GM10248 (cell line): ENCODE results near the gene RTN4R.

Source experiments
- CTCF ChIA-PET: fragments of 300-600 bp; sonication (Branson Sonifier 250); formaldehyde crosslinking; extraction: SDS; loops from one replicate; lab custom pipeline; 2021; ENCODE audit warnings: antibody characterized with exemption; lab: Yijun Ruan, JAX
- POLR2A ChIA-PET: fragments of 350-650 bp; sonication (Branson Sonifier 250); formaldehyde crosslinking; extraction: SDS; loops from one replicate; lab custom pipeline; 2020; ENCODE audit warnings: antibody characterized with exemption; lab: Yijun Ruan, JAX
- DNase-seq: peaks from one replicate; pipeline ENCODE4 v3.0.0; 2012; ENCODE audit errors: extremely low spot score
- TF ChIP-seq, protein P1 (sequence below): IDR thresholded peaks from 2 replicates; pipeline ENCODE4 v1.5.1; 2012; ENCODE audit warnings: mild to moderate bottlenecking, low read depth; ENCODE audit errors: extremely low read depth, missing control alignments, control extremely low read depth

RTN4R gene

DNA sequence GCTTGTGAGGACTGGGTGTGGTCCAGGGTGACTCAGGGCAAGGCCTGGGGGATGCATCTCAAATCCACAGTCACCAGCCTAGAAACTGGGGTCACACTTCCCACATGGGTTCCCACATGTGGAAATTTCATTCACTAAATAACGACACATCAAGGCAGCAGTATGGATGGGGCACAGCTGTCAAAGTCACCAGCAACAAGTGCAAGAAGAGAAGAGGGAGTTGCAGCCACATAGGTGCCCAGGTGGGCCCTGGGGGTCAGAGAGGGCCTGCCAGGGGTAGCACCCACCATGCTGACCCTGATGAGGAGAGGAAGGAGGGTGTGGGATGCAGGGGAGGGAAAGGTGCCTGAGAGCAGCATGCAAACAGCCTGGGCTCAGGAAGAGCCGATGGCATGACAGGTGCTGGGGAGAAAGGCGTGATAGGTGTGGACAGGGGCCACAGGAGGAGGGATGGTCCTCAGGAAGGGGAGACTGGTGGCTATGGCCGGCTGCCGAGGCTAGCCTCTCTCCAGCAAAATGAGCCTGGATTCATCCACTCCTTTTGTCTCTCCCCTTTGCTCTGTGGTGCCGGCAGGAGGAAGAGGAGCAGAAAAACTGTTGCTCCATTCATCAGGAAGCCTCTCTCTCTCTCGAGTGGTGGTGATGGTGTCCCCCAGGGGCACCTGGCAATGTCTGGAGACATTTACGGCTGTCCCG is 29.4 kb upstream of the RTN4R start:
- CTCF ChIA-PET, result no interaction called here

DNA sequence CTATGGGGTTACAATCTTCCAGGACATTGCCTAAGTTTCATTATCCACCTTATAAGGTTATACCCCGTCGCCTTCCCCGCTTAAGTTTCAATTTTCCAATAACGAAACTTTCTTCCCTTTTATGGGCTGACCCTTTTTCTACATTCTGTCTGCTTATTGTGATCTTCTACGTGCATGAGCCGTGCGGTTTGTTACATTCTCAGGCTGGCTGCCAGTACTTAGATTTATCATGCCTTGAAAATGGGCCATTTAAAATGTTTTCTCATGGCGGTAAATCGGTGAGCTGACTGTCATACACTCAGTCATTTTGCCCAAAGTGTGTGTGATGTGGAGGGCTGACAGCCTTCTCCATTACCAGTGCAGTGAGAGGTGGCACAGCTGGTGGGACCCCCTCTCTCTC is 28.5 kb upstream of the RTN4R start:
- POLR2A ChIA-PET, result no interaction called here
- no peak for DNase-seq
- CTCF ChIA-PET, result interaction anchor here (1.5 to 2.0 kb wide), 2 partner anchors 10 to 13 kb away, joined by 6 to 8 read pairs; no protein-coding TSS in a partner anchor
- TF ChIP-seq, protein P1, sequence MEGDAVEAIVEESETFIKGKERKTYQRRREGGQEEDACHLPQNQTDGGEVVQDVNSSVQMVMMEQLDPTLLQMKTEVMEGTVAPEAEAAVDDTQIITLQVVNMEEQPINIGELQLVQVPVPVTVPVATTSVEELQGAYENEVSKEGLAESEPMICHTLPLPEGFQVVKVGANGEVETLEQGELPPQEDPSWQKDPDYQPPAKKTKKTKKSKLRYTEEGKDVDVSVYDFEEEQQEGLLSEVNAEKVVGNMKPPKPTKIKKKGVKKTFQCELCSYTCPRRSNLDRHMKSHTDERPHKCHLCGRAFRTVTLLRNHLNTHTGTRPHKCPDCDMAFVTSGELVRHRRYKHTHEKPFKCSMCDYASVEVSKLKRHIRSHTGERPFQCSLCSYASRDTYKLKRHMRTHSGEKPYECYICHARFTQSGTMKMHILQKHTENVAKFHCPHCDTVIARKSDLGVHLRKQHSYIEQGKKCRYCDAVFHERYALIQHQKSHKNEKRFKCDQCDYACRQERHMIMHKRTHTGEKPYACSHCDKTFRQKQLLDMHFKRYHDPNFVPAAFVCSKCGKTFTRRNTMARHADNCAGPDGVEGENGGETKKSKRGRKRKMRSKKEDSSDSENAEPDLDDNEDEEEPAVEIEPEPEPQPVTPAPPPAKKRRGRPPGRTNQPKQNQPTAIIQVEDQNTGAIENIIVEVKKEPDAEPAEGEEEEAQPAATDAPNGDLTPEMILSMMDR, result no peak

More for the DNA sequence above, 29.4 kb upstream of the RTN4R start:
- no peak for DNase-seq
- TF ChIP-seq, protein P1, result no peak
- POLR2A ChIA-PET, result no interaction called here

DNA sequence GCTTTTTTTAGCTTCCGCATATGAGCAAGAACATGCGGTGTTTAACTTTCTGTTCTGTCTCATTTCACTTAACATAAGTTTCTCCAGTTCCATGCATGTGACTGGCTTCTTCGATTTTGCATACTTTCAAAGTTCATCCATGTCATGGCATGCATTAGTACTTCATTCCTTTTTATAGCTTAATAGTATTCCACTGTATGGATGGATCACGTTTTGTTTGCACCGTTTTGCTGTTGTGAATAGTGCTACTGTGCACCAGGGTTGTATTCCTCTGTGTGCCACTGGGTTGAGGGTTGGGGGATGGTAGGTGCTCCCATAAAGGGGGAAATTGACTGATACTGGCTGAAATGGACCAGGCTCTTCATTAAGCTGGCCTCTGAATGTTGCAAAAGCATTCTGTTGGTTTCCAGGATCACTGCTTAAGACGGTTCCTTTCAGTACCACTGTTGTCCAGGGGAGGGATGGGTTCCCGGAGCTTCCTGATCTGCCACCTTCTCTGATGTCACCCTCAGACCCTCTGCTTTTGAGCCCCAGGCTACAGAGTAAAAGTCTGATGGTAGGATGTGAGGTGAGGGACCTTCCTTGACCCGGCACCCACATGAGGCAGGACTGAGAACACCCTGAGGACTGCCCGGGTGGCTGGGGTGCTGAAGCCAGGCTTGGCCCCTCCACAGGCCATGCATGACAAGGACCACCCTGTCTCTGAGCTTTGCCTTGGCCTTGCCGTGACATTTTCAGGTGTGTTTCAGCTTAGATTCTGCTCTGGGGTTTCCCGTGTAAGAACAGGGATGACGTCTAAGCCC is 27.3 kb upstream of the RTN4R start:
- ChIA-PET POLR2A (no interaction called here), CTCF (interaction anchor here (0.9 to 2.0 kb wide), 3 partner anchors 9 to 57 kb away, joined by 3 to 8 read pairs (median 6); no protein-coding TSS in a partner anchor)
- TF ChIP-seq, protein P1, result no peak
- DNase-seq, result no peak

DNA sequence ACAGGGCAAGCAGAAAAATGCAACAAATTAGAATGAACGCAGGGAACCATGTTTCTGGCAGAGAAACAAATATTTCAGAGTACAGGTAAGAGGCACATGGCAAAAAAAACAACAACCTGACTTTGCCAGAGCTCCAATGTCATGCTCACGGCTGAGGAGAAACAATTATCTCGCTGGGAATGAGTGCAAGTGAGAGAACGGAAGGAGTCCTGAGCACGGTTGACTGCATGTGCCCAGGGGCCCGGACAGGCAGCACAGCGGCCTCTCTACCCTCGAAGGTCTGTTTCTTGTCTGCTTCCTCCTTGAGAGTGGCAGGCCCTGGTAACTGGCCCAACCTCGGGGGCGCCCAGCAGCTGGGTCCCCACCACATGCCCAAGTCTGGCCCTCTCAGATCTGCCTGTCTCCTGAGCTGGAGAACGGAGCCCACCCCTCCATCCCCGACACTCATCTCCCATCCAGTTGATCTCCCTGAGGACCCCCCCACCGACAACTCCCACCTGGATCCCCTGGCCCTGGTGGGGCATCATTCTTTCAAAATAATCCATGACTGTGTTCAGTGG is 24.6 kb upstream of the RTN4R start:
- no peak for DNase-seq
- TF ChIP-seq, protein P1, result no peak
- CTCF ChIA-PET, result interaction anchor here (1.2 to 1.5 kb wide), 2 partner anchors 24 to 135 kb away, joined by 3 read pairs; no protein-coding TSS in a partner anchor
- POLR2A ChIA-PET, result no interaction called here

DNA sequence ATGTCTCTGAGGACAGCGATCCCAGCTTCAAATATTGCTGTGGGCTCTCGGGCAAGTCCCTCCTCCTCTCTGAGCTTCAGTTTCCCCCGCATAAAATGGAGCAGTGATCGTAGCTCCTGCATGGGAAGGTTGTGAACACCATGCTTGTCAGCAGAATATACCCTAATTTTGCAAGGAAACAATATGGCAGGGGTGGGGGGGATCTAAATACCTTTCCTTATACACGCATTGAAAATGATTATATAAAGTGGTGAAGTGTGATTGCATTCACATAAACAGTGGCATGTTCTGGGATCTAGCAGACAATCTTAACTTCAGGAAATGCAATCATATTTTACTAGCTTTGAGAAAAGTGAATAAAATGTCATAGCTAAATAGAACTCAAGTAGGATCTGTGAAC is 24.0 kb upstream of the RTN4R start:
- TF ChIP-seq, protein P1, result no peak
- ChIA-PET POLR2A (no interaction called here), CTCF (interaction anchor here (1.2 kb wide), 1 partner anchor 25 kb away, joined by 3 read pairs; no protein-coding TSS in a partner anchor)
- DNase-seq, result no peak

DNA sequence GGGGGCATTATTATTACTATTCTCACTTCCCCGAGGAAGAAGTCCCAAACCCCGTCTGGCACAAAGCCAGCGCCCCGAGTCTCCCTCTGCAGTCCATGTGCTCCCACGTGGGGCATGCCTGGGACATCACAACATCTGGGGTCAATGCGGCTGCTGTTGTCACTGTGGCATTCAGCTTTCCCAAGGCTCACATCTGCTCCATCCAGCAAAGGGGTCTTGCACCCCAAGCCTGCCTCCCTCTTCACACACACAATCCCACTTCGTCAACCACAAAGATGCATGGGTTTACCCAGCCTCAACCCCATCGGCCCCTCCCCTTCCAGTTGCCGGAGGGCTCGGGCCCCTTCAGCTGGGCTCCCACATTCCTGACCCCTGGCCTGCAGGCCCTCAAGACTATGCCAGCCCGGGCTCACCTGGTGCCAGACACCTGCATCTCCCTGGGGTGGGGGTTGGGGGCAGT is 23.5 kb upstream of the RTN4R start:
- POLR2A ChIA-PET, result no interaction called here
- CTCF ChIA-PET, result interaction anchor here (1.2 kb wide), 1 partner anchor 25 kb away, joined by 3 read pairs; no protein-coding TSS in a partner anchor
- TF ChIP-seq, protein P1, result no peak
- no peak for DNase-seq
